Liver (tissue), 9 donors: ENCODE measurements around the gene COL1A2. TPM values are rescaled to one million over a fixed set of nuclear protein-coding genes. Genes with fewer than 3 reads are reported as not detected.

ENCODE experiments used
- DNase-seq: peaks from one replicate; pipeline ENCODE4 v3.0.0-alpha.2; 2017; ENCODE audit warnings: low spot score
- H3K27ac ChIP-seq, 2 donors: one replicate each; pipeline ENCODE4 v1.7.0; 2013; ENCODE audit warnings: inconsistent platforms in 2 of 2, low read length in 2 of 2, control low read depth in 1 of 2, low read depth in 1 of 2, mild to moderate bottlenecking in 1 of 2
- H3K27me3 ChIP-seq, 4 donors: one replicate each; pipeline versions ENCODE4 v1.6.1 to v1.7.0; 2013; ENCODE audit warnings: low read length in 3 of 4, inconsistent platforms in 1 of 4, mild to moderate bottlenecking in 1 of 4, moderate library complexity in 1 of 4; ENCODE audit not compliant: control insufficient read depth in 4 of 4, insufficient read depth in 4 of 4
- H3K36me3 ChIP-seq, 4 donors: one replicate each; pipeline versions ENCODE4 v1.6.1 to v1.7.0; 2013; ENCODE audit warnings: low read length in 3 of 4, mild to moderate bottlenecking in 3 of 4, low read depth in 1 of 4, moderate library complexity in 1 of 4; ENCODE audit not compliant: control insufficient read depth in 4 of 4, insufficient read depth in 3 of 4
- H3K4me1 ChIP-seq, 4 donors: one replicate each; pipeline versions ENCODE4 v1.6.1 to v1.7.0; 2013; ENCODE audit warnings: low read length in 3 of 4, mild to moderate bottlenecking in 3 of 4, moderate library complexity in 1 of 4; ENCODE audit not compliant: control insufficient read depth in 4 of 4, insufficient read depth in 4 of 4
- H3K4me3 ChIP-seq, 3 donors: one replicate each; pipeline versions ENCODE4 v1.6.1 to v1.7.0; 2013; ENCODE audit warnings: low read length in 3 of 3, control low read depth in 1 of 3, low read depth in 1 of 3, mild to moderate bottlenecking in 1 of 3
- H3K9ac ChIP-seq, 2 donors: one replicate each; pipeline ENCODE4 v1.7.0; 2013; ENCODE audit warnings: low read length in 2 of 2, mild to moderate bottlenecking in 2 of 2, moderate library complexity in 2 of 2, control low read depth in 1 of 2, low read depth in 1 of 2
- H3K9me3 ChIP-seq, 4 donors: one replicate each; pipeline versions ENCODE4 v1.6.1 to v1.7.0; 2013; ENCODE audit warnings: low read length in 3 of 4; ENCODE audit not compliant: control insufficient read depth in 4 of 4
- EGR1 ChIP-seq, 2 donors: IDR thresholded peaks; 2 replicates each; pipeline ENCODE4 v1.6.1; 2016 to 2018; ENCODE audit warnings: antibody characterized with exemption in 2 of 2, low read depth in 2 of 2
- FOXA1 ChIP-seq: IDR thresholded peaks from 2 replicates; pipeline ENCODE4 v1.6.1; 2016; ENCODE audit warnings: antibody characterized with exemption
- FOXA2 ChIP-seq: IDR thresholded peaks from 2 replicates; pipeline ENCODE4 v1.6.1; 2016; ENCODE audit warnings: antibody characterized with exemption
- GABPA ChIP-seq, 2 donors: IDR thresholded peaks in 1 of 2; conservative IDR thresholded peaks in 1 of 2; 2 replicates each; pipeline ENCODE4 v1.6.1; 2016; ENCODE audit warnings: antibody characterized with exemption in 2 of 2, mild to moderate bottlenecking in 1 of 2, moderate library complexity in 1 of 2
- HNF4A ChIP-seq, 2 donors: conservative IDR thresholded peaks; 2 replicates each; pipeline ENCODE4 v1.6.1; 2016; ENCODE audit warnings: antibody characterized with exemption in 2 of 2, mild to moderate bottlenecking in 2 of 2
- HNF4G ChIP-seq: IDR thresholded peaks from 2 replicates; pipeline ENCODE4 v1.6.1; 2016; ENCODE audit warnings: antibody characterized with exemption
- JUND ChIP-seq, 2 donors: IDR thresholded peaks; 2 replicates each; pipeline ENCODE4 v1.6.1; 2016; ENCODE audit warnings: antibody characterized with exemption in 2 of 2
- NR2F2 ChIP-seq: IDR thresholded peaks from 2 replicates; pipeline ENCODE4 v1.6.1; 2016; ENCODE audit warnings: antibody characterized with exemption
- RAD21 ChIP-seq, 2 donors: IDR thresholded peaks; 2 replicates each; pipeline ENCODE4 v1.6.1; 2016; ENCODE audit warnings: antibody characterized with exemption in 2 of 2, mild to moderate bottlenecking in 2 of 2
- RXRA ChIP-seq, 2 donors: IDR thresholded peaks; 2 replicates each; pipeline ENCODE4 v1.6.1; 2017 to 2018; ENCODE audit warnings: antibody characterized with exemption in 2 of 2, mild to moderate bottlenecking in 1 of 2
- SP1 ChIP-seq: IDR thresholded peaks from 2 replicates; pipeline ENCODE4 v1.6.1; 2018; ENCODE audit warnings: antibody characterized with exemption, mild to moderate bottlenecking
- TAF1 ChIP-seq: conservative IDR thresholded peaks from 2 replicates; pipeline ENCODE4 v1.6.1; 2016; ENCODE audit warnings: antibody characterized with exemption, mild to moderate bottlenecking
- YY1 ChIP-seq: IDR thresholded peaks from 2 replicates; pipeline ENCODE4 v1.6.1; 2016; ENCODE audit warnings: antibody characterized with exemption, mild to moderate bottlenecking
- WGBS: extraction: QIAGEN DNeasy Blood & Tissue Kit; methylation state at CpG from one replicate; pipeline ENCODE4 v1.1.7; 2013; 5-methylcytosine and 5-hydroxymethylcytosine counted together
- polyA plus RNA-seq, 2 donors: library from polyadenylated mRNA; stranded (reverse) in 1 of 2; unstranded in 1 of 2; fragments of 200-250 nt in 1 of 2; fragments of >200 nt in 1 of 2; fragmentation: Nextera tagmentation in 1 of 2; extraction: Ambion mirVana in 1 of 2; gene quantifications; one replicate each; pipeline versions ENCODE4 v1.2.1 to v1.2.3, GENCODE V29; 2013 to 2015
- total RNA-seq, 2 donors: library from RNA; depleted of rRNA; stranded (reverse); fragments of >200 nt; gene quantifications; one replicate each; pipeline ENCODE4 v1.2.3, GENCODE V29; 2014
- TF ChIP-seq, protein P1 (sequence below): IDR thresholded peaks from 2 replicates; pipeline ENCODE4 v1.6.1; 2016; ENCODE audit warnings: antibody characterized with exemption
- TF ChIP-seq, protein P2 (sequence below): fragments of 150-350 bp; IDR thresholded peaks from 2 replicates; pipeline ENCODE4 v1.5.1; 2017; ENCODE audit warnings: improper control_type of control experiment, low read depth, low read length; ENCODE audit not compliant: missing input control
- TF ChIP-seq, protein P3 (sequence below): IDR thresholded peaks from 2 replicates; pipeline ENCODE4 v1.6.1; 2016; ENCODE audit warnings: antibody characterized with exemption
- donor health status: healthy.
- donor health status: healthy.
- donor health status: healthy.
- donor health status: healthy.
- donor health status: healthy.

Gene COL1A2
- total and polyA plus RNA-seq, 4 donors, result 11.5 to 86.2 (median 42.0) TPM

DNA sequence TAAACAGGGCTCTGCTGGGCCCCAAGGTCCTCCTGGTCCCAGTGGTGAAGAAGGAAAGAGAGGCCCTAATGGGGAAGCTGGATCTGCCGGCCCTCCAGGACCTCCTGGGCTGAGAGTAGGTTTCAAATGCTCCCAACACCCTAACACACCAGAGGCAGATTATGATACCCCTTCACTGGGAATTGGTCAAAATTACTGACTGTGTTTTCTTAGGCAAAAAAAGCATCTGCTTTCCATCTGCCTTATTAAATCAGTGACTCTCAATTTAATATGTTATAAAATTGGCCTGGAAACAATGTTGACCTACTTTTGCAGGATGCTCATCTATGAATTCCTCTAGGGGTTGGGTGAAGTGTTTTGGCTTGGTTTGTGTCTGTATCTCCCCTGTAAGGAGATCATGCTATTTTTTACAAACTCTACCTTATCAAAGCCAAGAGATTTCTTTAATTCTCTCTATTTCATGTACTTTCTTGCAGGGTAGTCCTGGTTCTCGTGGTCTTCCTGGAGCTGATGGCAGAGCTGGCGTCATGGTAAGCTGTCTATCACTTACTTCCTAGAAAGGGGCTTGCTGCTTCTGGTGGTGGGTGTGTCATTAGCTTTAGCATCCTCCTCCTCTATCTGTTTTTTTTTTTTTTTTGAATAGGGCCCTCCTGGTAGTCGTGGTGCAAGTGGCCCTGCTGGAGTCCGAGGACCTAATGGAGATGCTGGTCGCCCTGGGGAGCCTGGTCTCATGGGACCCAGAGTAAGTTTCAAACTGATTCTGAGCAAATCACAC is 15.9 kb downstream of the COL1A2 start:
- Histone ChIP-seq H3K27ac (no peak overlapping the region), H3K4me3 (no peak overlapping the region), H3K9me3 (no peaks in the 10 kb centered on the region), H3K9ac (no peak overlapping the region), H3K27me3 (peaks cover 0 to 2% (median 0%) of the 10 kb centered on the region in 4 donors), H3K4me1 (no peaks in the 10 kb centered on the region), H3K36me3 (no peaks in the 10 kb centered on the region)
- WGBS, result 78% methylated on average over 6 of the region's 6 CpGs
- TF ChIP-seq RXRA (IDR thresholded peaks at IDR 0.05), result no peak
- TF ChIP-seq, protein P1, sequence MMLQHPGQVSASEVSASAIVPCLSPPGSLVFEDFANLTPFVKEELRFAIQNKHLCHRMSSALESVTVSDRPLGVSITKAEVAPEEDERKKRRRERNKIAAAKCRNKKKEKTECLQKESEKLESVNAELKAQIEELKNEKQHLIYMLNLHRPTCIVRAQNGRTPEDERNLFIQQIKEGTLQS, result no peak
- no peak for TF ChIP-seq RAD21 (IDR thresholded peaks at IDR 0.05)
- TF ChIP-seq HNF4A (conservative IDR thresholded peaks at IDR 0.05), result no peak
- TF ChIP-seq FOXA2, result no peak
- TF ChIP-seq TAF1, result no peak
- no peak for TF ChIP-seq JUND (IDR thresholded peaks at IDR 0.05)
- no peak for TF ChIP-seq NR2F2
- TF ChIP-seq GABPA (IDR thresholded peaks at IDR 0.05 in 1 of 2, conservative IDR thresholded peaks at IDR 0.05 in 1 of 2), result no peak
- DNase-seq, result no peak

DNA sequence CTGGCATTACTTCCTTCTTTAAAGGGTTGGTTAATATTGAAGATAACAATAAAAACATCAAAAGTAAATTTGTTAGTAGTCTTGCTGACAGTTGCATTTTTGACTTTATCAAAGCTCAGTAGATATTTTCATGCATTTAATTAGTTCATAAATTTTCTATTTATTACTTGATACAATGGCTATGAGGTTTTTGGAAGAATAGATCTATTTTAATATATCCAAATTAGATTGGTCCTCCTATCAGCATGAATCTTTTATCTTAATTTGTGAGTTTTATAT is 16.4 kb downstream of the COL1A2 start:
- Histone ChIP-seq H3K4me3 (no peak overlapping the region), H3K27ac (no peak overlapping the region), H3K4me1 (no peaks in the 10 kb centered on the region), H3K27me3 (peaks cover 0 to 2% (median 0%) of the 10 kb centered on the region in 4 donors), H3K36me3 (no peaks in the 10 kb centered on the region), H3K9me3 (no peaks in the 10 kb centered on the region), H3K9ac (no peak overlapping the region)
- DNase-seq, result no peak
- TF ChIP-seq, protein P2, sequence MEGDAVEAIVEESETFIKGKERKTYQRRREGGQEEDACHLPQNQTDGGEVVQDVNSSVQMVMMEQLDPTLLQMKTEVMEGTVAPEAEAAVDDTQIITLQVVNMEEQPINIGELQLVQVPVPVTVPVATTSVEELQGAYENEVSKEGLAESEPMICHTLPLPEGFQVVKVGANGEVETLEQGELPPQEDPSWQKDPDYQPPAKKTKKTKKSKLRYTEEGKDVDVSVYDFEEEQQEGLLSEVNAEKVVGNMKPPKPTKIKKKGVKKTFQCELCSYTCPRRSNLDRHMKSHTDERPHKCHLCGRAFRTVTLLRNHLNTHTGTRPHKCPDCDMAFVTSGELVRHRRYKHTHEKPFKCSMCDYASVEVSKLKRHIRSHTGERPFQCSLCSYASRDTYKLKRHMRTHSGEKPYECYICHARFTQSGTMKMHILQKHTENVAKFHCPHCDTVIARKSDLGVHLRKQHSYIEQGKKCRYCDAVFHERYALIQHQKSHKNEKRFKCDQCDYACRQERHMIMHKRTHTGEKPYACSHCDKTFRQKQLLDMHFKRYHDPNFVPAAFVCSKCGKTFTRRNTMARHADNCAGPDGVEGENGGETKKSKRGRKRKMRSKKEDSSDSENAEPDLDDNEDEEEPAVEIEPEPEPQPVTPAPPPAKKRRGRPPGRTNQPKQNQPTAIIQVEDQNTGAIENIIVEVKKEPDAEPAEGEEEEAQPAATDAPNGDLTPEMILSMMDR, result no peak
- TF ChIP-seq NR2F2, result no peak
- TF ChIP-seq, protein P3, sequence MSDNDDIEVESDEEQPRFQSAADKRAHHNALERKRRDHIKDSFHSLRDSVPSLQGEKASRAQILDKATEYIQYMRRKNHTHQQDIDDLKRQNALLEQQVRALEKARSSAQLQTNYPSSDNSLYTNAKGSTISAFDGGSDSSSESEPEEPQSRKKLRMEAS, result no peak
- no peak for TF ChIP-seq RXRA (IDR thresholded peaks at IDR 0.05)
- TF ChIP-seq, protein P1, result no peak
- TF ChIP-seq SP1, result no peak
- TF ChIP-seq FOXA1, result no peak
- no peak for TF ChIP-seq YY1
- TF ChIP-seq EGR1 (IDR thresholded peaks at IDR 0.05; ENCODE audit: low read depth in 2 of 2), result no peak
- no peak for TF ChIP-seq HNF4G
- no peak for TF ChIP-seq RAD21 (IDR thresholded peaks at IDR 0.05)
- no peak for TF ChIP-seq FOXA2
- no peak for TF ChIP-seq JUND (IDR thresholded peaks at IDR 0.05)

DNA sequence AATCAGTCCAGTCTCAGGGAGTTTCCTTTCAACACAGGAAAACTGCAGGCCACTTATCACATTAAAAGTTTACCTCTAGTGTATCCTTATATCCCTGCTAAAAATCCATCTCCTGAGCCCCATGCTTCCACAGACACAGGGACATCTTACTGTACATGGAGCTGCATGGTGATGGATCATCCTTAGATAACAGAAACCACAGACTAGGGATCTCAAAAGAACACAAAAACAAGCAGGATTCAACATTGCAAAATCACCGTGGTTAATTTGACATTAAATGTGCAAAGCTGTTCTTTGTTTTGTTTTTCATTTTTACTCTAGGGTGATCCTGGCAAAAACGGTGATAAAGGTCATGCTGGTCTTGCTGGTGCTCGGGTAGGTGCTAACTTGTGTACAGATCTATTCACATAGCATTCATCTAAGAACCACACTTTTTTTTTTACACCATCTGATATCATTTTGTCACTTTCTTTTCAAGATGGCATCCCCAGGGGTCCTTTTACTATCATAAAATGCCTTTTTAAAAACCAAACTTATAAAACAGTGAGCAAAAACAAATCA is 18.1 kb downstream of the COL1A2 start:
- H3K4me3 ChIP-seq, result no peak overlapping the region
- H3K9ac ChIP-seq, result no peak overlapping the region
- 59% methylated on average over 3 of the region's 3 CpGs for WGBS
- no peaks in the 10 kb centered on the region for H3K27me3 ChIP-seq
- H3K27ac ChIP-seq, result no peak overlapping the region
- H3K36me3 ChIP-seq, result no peaks in the 10 kb centered on the region
- TF ChIP-seq NR2F2, result no peak
- DNase-seq, result no peak
- no peaks in the 10 kb centered on the region for H3K4me1 ChIP-seq
- H3K9me3 ChIP-seq, result no peaks in the 10 kb centered on the region
